Measurements from ENCODE around the gene CYBC1. TPM values are rescaled to one million over a fixed set of nuclear protein-coding genes. Genes with fewer than 3 reads are reported as not detected.

CYBC1 gene
- total RNA-seq, 1 experiment from 2014 or later, result 95.4 TPM

GRCh38 chr17:82470065-82470464 lies 19.5 kb upstream of the CYBC1 start:
- POLR2A ChIA-PET, result no interaction called here
- H3K9me2 ChIP-seq (ENCODE audit: insufficient read depth), result no peaks in the 10 kb centered on the region
- no peak overlapping the region for H3K4me3 ChIP-seq (replicated peaks in 1 of 2; ENCODE audit: low read depth in 1 of 2, low read length in 2 of 2)
- H3K9ac ChIP-seq (ENCODE audit: low read length), result no peak overlapping the region
- no peak for TF ChIP-seq EZH2 (IDR thresholded peaks at IDR 0.05)
- TF ChIP-seq CTCF (IDR thresholded peaks at IDR 0.05 in 2 of 3, conservative IDR thresholded peaks at IDR 0.05 in 1 of 3; ENCODE audit: borderline replicate concordance in 1 of 3, insufficient read depth in 1 of 3, low read depth in 2 of 3, low read length in 2 of 3), result no peak
- no peak for TF ChIP-seq ZFX (IDR thresholded peaks at IDR 0.05)
- no peak for TF ChIP-seq EZH2phosphoT487 (IDR thresholded peaks at IDR 0.05; ENCODE audit: borderline replicate concordance)
- no peak for TF ChIP-seq ATF3 (IDR thresholded peaks at IDR 0.05)
- TF ChIP-seq SRF (IDR thresholded peaks at IDR 0.05; ENCODE audit: low read depth), result no peak
- TF ChIP-seq RAD21 (IDR thresholded peaks at IDR 0.05; ENCODE audit: low read depth), result no peak
- TF ChIP-seq SP1 (IDR thresholded peaks at IDR 0.05; ENCODE audit: low read depth), result no peak
- TF ChIP-seq, protein P1, sequence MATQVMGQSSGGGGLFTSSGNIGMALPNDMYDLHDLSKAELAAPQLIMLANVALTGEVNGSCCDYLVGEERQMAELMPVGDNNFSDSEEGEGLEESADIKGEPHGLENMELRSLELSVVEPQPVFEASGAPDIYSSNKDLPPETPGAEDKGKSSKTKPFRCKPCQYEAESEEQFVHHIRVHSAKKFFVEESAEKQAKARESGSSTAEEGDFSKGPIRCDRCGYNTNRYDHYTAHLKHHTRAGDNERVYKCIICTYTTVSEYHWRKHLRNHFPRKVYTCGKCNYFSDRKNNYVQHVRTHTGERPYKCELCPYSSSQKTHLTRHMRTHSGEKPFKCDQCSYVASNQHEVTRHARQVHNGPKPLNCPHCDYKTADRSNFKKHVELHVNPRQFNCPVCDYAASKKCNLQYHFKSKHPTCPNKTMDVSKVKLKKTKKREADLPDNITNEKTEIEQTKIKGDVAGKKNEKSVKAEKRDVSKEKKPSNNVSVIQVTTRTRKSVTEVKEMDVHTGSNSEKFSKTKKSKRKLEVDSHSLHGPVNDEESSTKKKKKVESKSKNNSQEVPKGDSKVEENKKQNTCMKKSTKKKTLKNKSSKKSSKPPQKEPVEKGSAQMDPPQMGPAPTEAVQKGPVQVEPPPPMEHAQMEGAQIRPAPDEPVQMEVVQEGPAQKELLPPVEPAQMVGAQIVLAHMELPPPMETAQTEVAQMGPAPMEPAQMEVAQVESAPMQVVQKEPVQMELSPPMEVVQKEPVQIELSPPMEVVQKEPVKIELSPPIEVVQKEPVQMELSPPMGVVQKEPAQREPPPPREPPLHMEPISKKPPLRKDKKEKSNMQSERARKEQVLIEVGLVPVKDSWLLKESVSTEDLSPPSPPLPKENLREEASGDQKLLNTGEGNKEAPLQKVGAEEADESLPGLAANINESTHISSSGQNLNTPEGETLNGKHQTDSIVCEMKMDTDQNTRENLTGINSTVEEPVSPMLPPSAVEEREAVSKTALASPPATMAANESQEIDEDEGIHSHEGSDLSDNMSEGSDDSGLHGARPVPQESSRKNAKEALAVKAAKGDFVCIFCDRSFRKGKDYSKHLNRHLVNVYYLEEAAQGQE (IDR thresholded peaks at IDR 0.05; ENCODE audit: low read depth), result no peak
- TF ChIP-seq ZNF274 (IDR thresholded peaks at IDR 0.05; ENCODE audit: low read depth, low read length), result no peak
- no peak for TF ChIP-seq TCF7L2 (IDR thresholded peaks at IDR 0.05; ENCODE audit: borderline replicate concordance, extremely low read depth, insufficient read depth, insufficient read length)
- no peak for TF ChIP-seq JUND (IDR thresholded peaks at IDR 0.05)
- TF ChIP-seq POLR2A (IDR thresholded peaks at IDR 0.05; ENCODE audit: borderline replicate concordance, extremely low read depth, insufficient read depth, insufficient read length), result no peak
- no peak for TF ChIP-seq ELF1 (IDR thresholded peaks at IDR 0.05; ENCODE audit: borderline replicate concordance, low read depth)
- no peak for TF ChIP-seq YY1 (IDR thresholded peaks at IDR 0.05; ENCODE audit: extremely low read depth, insufficient replicate concordance, low read depth, low read length)
- TF ChIP-seq CEBPB (IDR thresholded peaks at IDR 0.05; ENCODE audit: low read depth), result no peak
- no peak overlapping the region for H3K4me2 ChIP-seq (ENCODE audit: low read length)
- H3K27me3 ChIP-seq (ENCODE audit: insufficient read depth, low read length), result no peaks in the 10 kb centered on the region
- H3K4me1 ChIP-seq (ENCODE audit: control insufficient read depth in 1 of 2, insufficient read depth in 2 of 2, low read length in 2 of 2), result no peaks in the 10 kb centered on the region
- RAD21 ChIA-PET (ENCODE audit: low non-redundant PET in 1 of 2, low total read pairs in 2 of 2, uncharacterized antibody in 2 of 2, unreplicated experiment in 2 of 2), result no interaction called here
- intact Hi-C loops (cut with micrococcal nuclease), result no loop called here
- peaks cover 10 to 34% of the 10 kb centered on the region in 2 experiments for H3K36me3 ChIP-seq (ENCODE audit: control insufficient read depth in 1 of 2, insufficient read depth in 2 of 2, low read length in 2 of 2)
- CTCF ChIA-PET, result no interaction called here
- DNase-seq (ENCODE audit: low read depth, low spot score), result no peak
- BruUV-seq (replicated peaks), result no TSS peak
- H3K27ac ChIP-seq (ENCODE audit: low read depth, low read length), result no peak overlapping the region
- H2AFZ ChIP-seq (ENCODE audit: low read depth, low read length, poor library complexity, severe bottlenecking), result no peak overlapping the region
- H3K9me3 ChIP-seq (ENCODE audit: control insufficient read depth in 1 of 2, insufficient read depth in 1 of 2, low read depth in 1 of 2, low read length in 2 of 2), result no peaks in the 10 kb centered on the region
- ATAC-seq, result no peak
- H4K20me1 ChIP-seq (ENCODE audit: insufficient read depth), result no peaks in the 10 kb centered on the region
- H3K79me2 ChIP-seq (ENCODE audit: insufficient read depth, low read length), result no peaks in the 10 kb centered on the region

All from HCT116 (cell line).